HG03342 (cell line): ENCODE results near the gene FBLN2.

Experiments
- ATAC-seq: cut with Tn5 transposase; IDR thresholded peaks from one replicate; pipeline ENCODE4 v1.9.1; 2021; ENCODE audit warnings: mild to moderate bottlenecking, moderate library complexity; ENCODE audit not compliant: unreplicated experiment

Gene FBLN2

GRCh38 chr3:13659221-13659969, 110.5 kb downstream of the FBLN2 start:
- no peak for ATAC-seq

GRCh38 chr3:13660042-13660874, 111.3 kb downstream of the FBLN2 start:
- ATAC-seq: no peak

GRCh38 chr3:13661121-13661520, 112.2 kb downstream of the FBLN2 start:
- ATAC-seq: no peak

GRCh38 chr3:13662238-13662847, 113.4 kb downstream of the FBLN2 start:
- no peak for ATAC-seq

GRCh38 chr3:13663781-13664535, 115.0 kb downstream of the FBLN2 start:
- ATAC-seq: no peak

- ATAC-seq: no peak
These were observed 116.8 kb downstream of the FBLN2 start for GRCh38 chr3:13665582-13666226.

GRCh38 chr3:13666227-13666619, 117.3 kb downstream of the FBLN2 start:
- ATAC-seq: no peak

- no peak for ATAC-seq
These were observed 118.1 kb downstream of the FBLN2 start for GRCh38 chr3:13666781-13667709.

- no peak for ATAC-seq
These were observed 119.2 kb downstream of the FBLN2 start for GRCh38 chr3:13668136-13668535.

- ATAC-seq: no peak
These were observed 120.5 kb downstream of the FBLN2 start for GRCh38 chr3:13669457-13669856.

GRCh38 chr3:13670292-13670691, 121.4 kb downstream of the FBLN2 start:
- ATAC-seq: no peak

- no peak for ATAC-seq
These were observed 122.7 kb downstream of the FBLN2 start for GRCh38 chr3:13671482-13672233.

GRCh38 chr3:13673207-13673606, 124.3 kb downstream of the FBLN2 start:
- no peak for ATAC-seq

- ATAC-seq: no peak
These were observed 125.7 kb downstream of the FBLN2 start for GRCh38 chr3:13674538-13675185.

GRCh38 chr3:13676356-13677017, 127.6 kb downstream of the FBLN2 start:
- no peak for ATAC-seq

GRCh38 chr3:13677272-13677671, 128.3 kb downstream of the FBLN2 start:
- no peak for ATAC-seq

- ATAC-seq: no peak
These were observed 133.0 kb downstream of the FBLN2 start for GRCh38 chr3:13681931-13682330.
